ENCODE measurements around the gene LFNG. TPM values are rescaled to one million over a fixed set of nuclear protein-coding genes. Genes with fewer than 3 reads are reported as not detected.
A peak's percentile ranks its signal among the peaks of the same experiment; 100 is the strongest.

Gene LFNG
- total RNA-seq, 1 donor = 21.0 TPM

DNA sequence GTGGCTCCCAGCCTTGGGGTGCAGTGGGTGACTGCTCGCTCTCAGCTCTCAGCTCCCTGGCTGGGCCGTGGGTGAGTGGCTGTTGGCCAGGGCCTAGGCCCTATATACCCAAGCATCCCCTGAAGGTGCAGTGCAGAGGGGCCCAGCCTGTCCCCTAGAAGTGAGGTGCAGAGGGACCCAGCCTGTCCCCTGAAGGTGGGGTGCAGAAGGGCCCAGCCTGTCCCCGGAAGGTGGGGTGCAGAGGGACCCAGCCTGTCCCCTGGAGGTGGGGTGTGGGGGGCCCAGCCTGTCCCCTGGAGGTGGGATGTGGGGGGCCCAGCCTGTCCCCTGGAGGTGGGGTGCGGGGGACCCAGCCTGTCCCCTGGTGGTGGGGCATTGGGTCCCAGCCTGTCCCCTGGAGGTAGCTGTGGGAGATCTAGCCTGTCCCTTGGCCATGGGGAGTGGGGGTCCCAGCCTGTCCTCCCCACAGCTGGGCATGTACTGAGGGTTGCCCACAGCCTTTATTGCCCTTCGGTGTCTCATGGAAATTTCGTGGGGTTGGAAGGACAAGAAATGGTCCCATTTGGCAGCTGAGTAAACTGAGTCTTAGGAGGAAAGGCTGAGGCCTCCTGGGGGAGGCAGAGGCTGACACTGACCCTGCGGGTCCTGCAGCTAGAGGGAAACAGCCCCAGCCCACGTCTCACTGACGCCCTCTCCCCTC lies 17.5 kb upstream of the LFNG start:
- H3K4me3 ChIP-seq (ENCODE audit: insufficient read depth, low read length) = no peak overlapping the region
- peaks cover 11% of the 10 kb centered on the region for H3K4me1 ChIP-seq (ENCODE audit: insufficient read depth, low read length)
- no peak overlapping the region for H3K4me2 ChIP-seq (ENCODE audit: insufficient read depth, low read length)
- TF ChIP-seq, protein P1, sequence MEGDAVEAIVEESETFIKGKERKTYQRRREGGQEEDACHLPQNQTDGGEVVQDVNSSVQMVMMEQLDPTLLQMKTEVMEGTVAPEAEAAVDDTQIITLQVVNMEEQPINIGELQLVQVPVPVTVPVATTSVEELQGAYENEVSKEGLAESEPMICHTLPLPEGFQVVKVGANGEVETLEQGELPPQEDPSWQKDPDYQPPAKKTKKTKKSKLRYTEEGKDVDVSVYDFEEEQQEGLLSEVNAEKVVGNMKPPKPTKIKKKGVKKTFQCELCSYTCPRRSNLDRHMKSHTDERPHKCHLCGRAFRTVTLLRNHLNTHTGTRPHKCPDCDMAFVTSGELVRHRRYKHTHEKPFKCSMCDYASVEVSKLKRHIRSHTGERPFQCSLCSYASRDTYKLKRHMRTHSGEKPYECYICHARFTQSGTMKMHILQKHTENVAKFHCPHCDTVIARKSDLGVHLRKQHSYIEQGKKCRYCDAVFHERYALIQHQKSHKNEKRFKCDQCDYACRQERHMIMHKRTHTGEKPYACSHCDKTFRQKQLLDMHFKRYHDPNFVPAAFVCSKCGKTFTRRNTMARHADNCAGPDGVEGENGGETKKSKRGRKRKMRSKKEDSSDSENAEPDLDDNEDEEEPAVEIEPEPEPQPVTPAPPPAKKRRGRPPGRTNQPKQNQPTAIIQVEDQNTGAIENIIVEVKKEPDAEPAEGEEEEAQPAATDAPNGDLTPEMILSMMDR (IDR thresholded peaks at IDR 0.05; ENCODE audit: extremely low read depth, low read depth, low read length) = no peak
- no peaks in the 10 kb centered on the region for H3K9me3 ChIP-seq (ENCODE audit: low read depth, low read length)
- H3K36me3 ChIP-seq (ENCODE audit: insufficient read depth, low read length) = no peaks in the 10 kb centered on the region
- H3K27me3 ChIP-seq (ENCODE audit: insufficient read depth, low read length) = no peaks in the 10 kb centered on the region
- H2AFZ ChIP-seq (ENCODE audit: low read length) = no peak overlapping the region
- H4K20me1 ChIP-seq (ENCODE audit: insufficient read depth, low read length) = no peaks in the 10 kb centered on the region
- no peak for DNase-seq (ENCODE audit: insufficient read length, low spot score, missing footprints)
- H3K79me2 ChIP-seq (ENCODE audit: insufficient read depth, low read length) = no peaks in the 10 kb centered on the region
- H3K27ac ChIP-seq (ENCODE audit: low read depth, low read length) = no peak overlapping the region

DNA sequence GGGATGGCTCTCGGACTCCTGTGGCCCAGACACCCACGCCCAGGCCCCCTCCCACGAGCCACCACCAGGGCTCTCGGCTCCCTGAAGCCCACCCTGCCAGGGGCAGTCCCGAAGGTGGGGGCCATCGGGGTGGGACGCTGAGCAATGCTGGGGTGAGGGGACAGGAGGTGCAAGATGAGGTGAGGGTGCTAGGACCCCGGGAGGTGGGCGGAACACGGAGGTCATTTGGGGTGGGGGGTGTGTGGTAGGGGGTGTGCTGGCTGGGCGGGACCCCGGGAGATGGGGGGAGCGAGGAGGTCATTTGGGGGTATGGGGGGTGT lies 17.0 kb upstream of the LFNG start:
- H4K20me1 ChIP-seq (ENCODE audit: insufficient read depth, low read length) = no peaks in the 10 kb centered on the region
- no peaks in the 10 kb centered on the region for H3K79me2 ChIP-seq (ENCODE audit: insufficient read depth, low read length)
- no peak overlapping the region for H2AFZ ChIP-seq (ENCODE audit: low read length)
- H3K4me1 ChIP-seq (ENCODE audit: insufficient read depth, low read length) = peaks cover 11% of the 10 kb centered on the region
- DNase-seq (ENCODE audit: insufficient read length, low spot score, missing footprints) = no peak
- H3K36me3 ChIP-seq (ENCODE audit: insufficient read depth, low read length) = no peaks in the 10 kb centered on the region
- no peaks in the 10 kb centered on the region for H3K9me3 ChIP-seq (ENCODE audit: low read depth, low read length)
- no peak overlapping the region for H3K27ac ChIP-seq (ENCODE audit: low read depth, low read length)
- H3K27me3 ChIP-seq (ENCODE audit: insufficient read depth, low read length) = no peaks in the 10 kb centered on the region
- peak overlapping the region; percentile 62 for H3K4me2 ChIP-seq (ENCODE audit: insufficient read depth, low read length)
- TF ChIP-seq, protein P1 (IDR thresholded peaks at IDR 0.05; ENCODE audit: extremely low read depth, low read depth, low read length) = no peak
- no peak overlapping the region for H3K4me3 ChIP-seq (ENCODE audit: insufficient read depth, low read length)

DNA sequence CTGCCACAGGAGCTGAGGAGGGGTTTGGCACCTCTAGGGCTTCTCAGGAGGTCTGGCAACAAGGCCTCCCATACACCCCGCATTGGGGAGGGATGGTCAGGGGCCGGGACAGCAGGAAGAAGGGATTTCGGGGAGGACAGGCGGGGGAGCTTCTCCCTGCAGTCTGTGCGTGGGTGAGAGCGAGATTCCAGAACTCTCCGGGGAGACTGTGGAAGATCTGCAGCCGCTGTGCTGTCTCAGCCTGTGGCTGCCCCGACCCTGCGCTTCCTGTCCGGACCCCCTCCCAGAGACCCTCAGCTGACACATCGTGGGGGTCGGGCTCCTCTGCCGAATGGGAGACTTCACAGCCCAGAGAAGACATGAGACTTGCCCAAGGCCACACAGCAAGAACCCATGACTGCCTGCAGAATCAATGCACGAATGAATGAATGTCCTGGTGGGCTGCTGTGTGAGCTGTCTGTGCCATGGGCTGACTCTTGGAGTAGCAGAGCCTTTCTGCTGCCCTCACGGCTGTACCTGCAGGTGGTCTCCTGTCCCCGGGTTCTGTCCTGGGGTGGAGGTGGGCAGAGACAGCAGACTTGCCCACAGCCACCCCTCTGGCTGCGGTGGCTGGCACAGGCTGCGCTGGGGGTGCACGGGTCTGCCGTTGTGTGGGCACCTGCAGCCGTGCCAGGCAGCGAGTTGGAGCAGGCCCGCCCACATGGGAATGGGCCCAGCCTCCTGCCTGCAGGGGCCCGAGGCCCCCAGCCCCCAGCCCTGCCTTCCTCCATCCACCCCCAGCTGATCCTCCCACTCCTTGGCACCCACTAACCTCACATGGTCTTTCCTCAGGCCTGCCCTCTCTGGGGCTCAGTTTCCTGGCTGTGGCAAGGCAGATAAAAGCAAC lies 16.3 kb upstream of the LFNG start:
- DNase-seq (ENCODE audit: insufficient read length, low spot score, missing footprints) = peak; percentile 98
- Histone ChIP-seq H3K27me3 (ENCODE audit: insufficient read depth, low read length) (no peaks in the 10 kb centered on the region), H3K27ac (ENCODE audit: low read depth, low read length) (no peak overlapping the region), H4K20me1 (ENCODE audit: insufficient read depth, low read length) (no peaks in the 10 kb centered on the region), H2AFZ (ENCODE audit: low read length) (no peak overlapping the region), H3K4me1 (ENCODE audit: insufficient read depth, low read length) (peaks cover 17% of the 10 kb centered on the region), H3K36me3 (ENCODE audit: insufficient read depth, low read length) (no peaks in the 10 kb centered on the region), H3K4me2 (ENCODE audit: insufficient read depth, low read length) (peak overlapping the region; percentile 62), H3K4me3 (ENCODE audit: insufficient read depth, low read length) (peak overlapping the region; percentile 40), H3K9me3 (ENCODE audit: low read depth, low read length) (no peaks in the 10 kb centered on the region), H3K79me2 (ENCODE audit: insufficient read depth, low read length) (no peaks in the 10 kb centered on the region)
- TF ChIP-seq, protein P1 (IDR thresholded peaks at IDR 0.05; ENCODE audit: extremely low read depth, low read depth, low read length) = no peak

All from osteoblast (primary cell).